NB4 (cell line): ENCODE data around the gene SLC25A10.

ENCODE experiments used
- MAX ChIP-seq: IDR thresholded peaks from 2 replicates; pipeline ENCODE4 v1.6.1; 2011; ENCODE audit warnings: low read depth, low read length
- POLR2A ChIP-seq: IDR thresholded peaks from 2 replicates; pipeline ENCODE4 v1.6.1; 2011; ENCODE audit warnings: mild to moderate bottlenecking; ENCODE audit not compliant: insufficient read length; ENCODE audit errors: extremely low read depth
- TF ChIP-seq, protein P1 (sequence below): IDR thresholded peaks from one replicate; pipeline ENCODE4 v1.5.1; 2012; ENCODE audit warnings: low read depth, low read length

GRCh38 chr17:81694810-81695209, 17.3 kb upstream of the SLC25A10 start:
- TF ChIP-seq, protein P1, sequence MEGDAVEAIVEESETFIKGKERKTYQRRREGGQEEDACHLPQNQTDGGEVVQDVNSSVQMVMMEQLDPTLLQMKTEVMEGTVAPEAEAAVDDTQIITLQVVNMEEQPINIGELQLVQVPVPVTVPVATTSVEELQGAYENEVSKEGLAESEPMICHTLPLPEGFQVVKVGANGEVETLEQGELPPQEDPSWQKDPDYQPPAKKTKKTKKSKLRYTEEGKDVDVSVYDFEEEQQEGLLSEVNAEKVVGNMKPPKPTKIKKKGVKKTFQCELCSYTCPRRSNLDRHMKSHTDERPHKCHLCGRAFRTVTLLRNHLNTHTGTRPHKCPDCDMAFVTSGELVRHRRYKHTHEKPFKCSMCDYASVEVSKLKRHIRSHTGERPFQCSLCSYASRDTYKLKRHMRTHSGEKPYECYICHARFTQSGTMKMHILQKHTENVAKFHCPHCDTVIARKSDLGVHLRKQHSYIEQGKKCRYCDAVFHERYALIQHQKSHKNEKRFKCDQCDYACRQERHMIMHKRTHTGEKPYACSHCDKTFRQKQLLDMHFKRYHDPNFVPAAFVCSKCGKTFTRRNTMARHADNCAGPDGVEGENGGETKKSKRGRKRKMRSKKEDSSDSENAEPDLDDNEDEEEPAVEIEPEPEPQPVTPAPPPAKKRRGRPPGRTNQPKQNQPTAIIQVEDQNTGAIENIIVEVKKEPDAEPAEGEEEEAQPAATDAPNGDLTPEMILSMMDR: no peak
- no peak for TF ChIP-seq POLR2A
- no peak for TF ChIP-seq MAX
